ENCODE results near the gene TMCC3. TPM values are rescaled to one million over a fixed set of nuclear protein-coding genes. Genes with fewer than 3 reads are reported as not detected.

Gene TMCC3
- total RNA-seq, 2 experiments from 2014 or later: 0.05 TPM; not detected in 1

DNA sequence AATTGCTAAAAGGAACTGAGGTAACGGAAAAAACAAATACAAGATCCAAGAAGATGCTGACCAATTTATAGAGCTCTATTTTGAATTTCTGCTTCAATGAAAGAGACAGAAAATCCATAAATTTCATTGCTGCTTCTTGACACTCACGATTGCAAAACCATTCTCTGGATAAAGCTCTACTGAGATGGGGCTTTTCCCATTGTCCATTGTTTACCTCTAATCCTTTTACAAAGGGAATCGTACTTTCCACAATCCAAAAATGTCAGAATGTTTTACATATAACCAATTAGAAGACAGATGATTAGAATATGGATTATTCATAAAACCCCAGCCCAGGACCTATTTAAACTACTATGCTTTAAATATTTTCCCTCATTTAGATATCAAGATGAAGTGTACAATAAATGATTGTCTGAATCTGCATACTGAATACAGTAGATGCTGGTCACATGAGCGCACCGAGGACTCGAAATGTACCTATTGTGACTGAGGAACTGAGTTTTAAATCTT lies 16.7 kb upstream of the TMCC3 start:
- H3K4me1 Mint-ChIP-seq (ENCODE audit: low read depth): no peaks in the 10 kb centered on the region
- no peaks in the 10 kb centered on the region for H3K9me3 Mint-ChIP-seq
- intact Hi-C loops (cut with micrococcal nuclease): no loop called here
- DNase-seq: no peak
- no peak overlapping the region for H3K27ac Mint-ChIP-seq
- no peak overlapping the region for H3K4me3 Mint-ChIP-seq
- no peaks in the 10 kb centered on the region for H3K27me3 Mint-ChIP-seq (ENCODE audit: low read depth)
- CTCF ChIA-PET: no interaction called here
- no peaks in the 10 kb centered on the region for H3K36me3 Mint-ChIP-seq (ENCODE audit: low read depth)

DNA sequence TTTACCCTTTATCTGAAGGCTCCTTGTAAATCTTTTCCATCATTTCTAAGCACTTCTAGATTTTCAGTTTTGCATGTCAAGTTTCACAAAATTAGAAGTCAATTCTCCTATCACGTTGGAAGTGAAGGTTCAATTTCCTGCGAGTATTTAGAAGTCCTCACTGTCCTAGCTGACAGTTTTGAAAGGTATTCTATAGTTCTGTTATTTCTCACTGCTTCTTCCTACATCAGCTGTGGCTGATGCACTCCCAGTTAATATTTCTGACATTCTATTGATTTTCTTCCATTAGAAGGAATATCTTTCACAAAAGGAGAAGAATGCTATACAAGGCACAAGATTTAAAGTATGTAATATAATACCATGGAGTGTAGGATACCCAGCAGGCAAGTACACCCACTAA lies 15.8 kb upstream of the TMCC3 start:
- intact Hi-C loops (cut with micrococcal nuclease): no loop called here
- no peaks in the 10 kb centered on the region for H3K9me3 Mint-ChIP-seq
- no peak for DNase-seq
- no peaks in the 10 kb centered on the region for H3K4me1 Mint-ChIP-seq (ENCODE audit: low read depth)
- no peak overlapping the region for H3K27ac Mint-ChIP-seq
- CTCF ChIA-PET: interaction anchor here (0.7 kb wide), 1 partner anchor 1797 kb away, joined by 4 read pairs; no protein-coding TSS in a partner anchor
- H3K27me3 Mint-ChIP-seq (ENCODE audit: low read depth): no peaks in the 10 kb centered on the region
- no peak overlapping the region for H3K4me3 Mint-ChIP-seq
- no peaks in the 10 kb centered on the region for H3K36me3 Mint-ChIP-seq (ENCODE audit: low read depth)

DNA sequence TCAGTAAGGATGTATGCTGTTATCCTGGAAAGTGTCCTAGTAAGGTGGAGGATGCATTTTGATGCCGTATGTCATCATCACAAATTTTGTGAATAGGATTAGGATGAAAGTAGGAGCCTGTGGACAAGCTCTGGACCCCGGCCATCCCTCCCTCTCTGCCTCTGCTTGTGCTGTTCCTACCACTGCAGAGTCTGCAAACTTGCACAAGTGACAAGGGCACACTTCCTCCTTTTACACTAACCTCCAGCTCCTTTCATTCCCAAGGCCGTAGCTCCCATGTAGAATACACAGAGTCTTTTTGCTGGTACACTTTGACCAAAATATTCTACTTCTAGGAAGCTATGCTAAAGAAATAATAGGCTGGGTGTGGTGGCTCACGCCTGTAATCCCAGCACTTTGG lies 13.3 kb upstream of the TMCC3 start:
- no peak for DNase-seq

DNA sequence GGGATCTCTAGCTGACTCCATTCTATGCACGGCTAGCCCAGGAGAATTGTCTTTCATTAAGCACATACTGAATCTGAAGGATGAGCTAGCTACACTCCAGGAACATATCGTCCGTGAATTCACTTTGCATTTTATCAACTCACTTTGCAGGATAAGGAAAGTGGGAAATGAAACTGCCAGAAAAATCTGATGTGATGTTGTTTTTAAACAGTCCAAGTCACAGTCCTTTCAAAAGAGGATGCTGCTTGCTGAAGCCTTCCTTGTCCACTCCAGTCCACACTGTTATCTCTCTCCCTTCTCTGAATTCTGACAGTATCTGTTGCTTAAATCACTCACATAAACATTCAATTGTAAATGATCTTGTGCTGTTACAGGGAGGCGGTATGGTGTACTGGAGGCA lies 12.7 kb upstream of the TMCC3 start:
- no peaks in the 10 kb centered on the region for H3K36me3 Mint-ChIP-seq (ENCODE audit: low read depth)
- CTCF ChIA-PET: no interaction called here
- no peaks in the 10 kb centered on the region for H3K27me3 Mint-ChIP-seq (ENCODE audit: low read depth)
- intact Hi-C loops (cut with micrococcal nuclease): no loop called here
- DNase-seq: no peak
- no peaks in the 10 kb centered on the region for H3K4me1 Mint-ChIP-seq (ENCODE audit: low read depth)
- no peaks in the 10 kb centered on the region for H3K9me3 Mint-ChIP-seq
- no peak overlapping the region for H3K27ac Mint-ChIP-seq
- H3K4me3 Mint-ChIP-seq: no peak overlapping the region

More for the DNA sequence above, 13.3 kb upstream of the TMCC3 start:
- CTCF ChIA-PET: no interaction called here
- Mint-ChIP-seq H3K27me3 (ENCODE audit: low read depth) (no peaks in the 10 kb centered on the region), H3K36me3 (ENCODE audit: low read depth) (no peaks in the 10 kb centered on the region), H3K4me1 (ENCODE audit: low read depth) (no peaks in the 10 kb centered on the region), H3K9me3 (no peaks in the 10 kb centered on the region), H3K27ac (no peak overlapping the region), H3K4me3 (no peak overlapping the region)
- intact Hi-C loops (cut with micrococcal nuclease): no loop called here

DNA sequence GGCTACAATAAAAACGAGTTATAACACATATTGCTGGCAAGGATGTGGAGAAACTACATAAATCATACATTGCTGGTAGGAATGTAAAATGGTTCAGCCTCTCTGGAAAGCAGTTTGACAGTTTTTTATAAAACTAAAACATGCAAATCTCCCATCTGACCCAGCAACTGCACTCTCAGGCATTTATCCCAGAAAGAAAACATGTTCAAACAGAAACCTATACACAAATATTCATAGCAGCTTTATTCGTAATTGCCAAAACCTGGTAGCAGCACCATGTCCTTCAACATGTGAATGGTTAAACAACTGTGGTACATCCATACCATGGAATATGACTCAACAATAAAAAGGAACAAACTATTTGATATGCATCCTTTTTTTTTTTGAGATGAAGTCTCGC lies 10.1 kb upstream of the TMCC3 start:
- H3K9me3 Mint-ChIP-seq: no peaks in the 10 kb centered on the region
- no peaks in the 10 kb centered on the region for H3K4me1 Mint-ChIP-seq (ENCODE audit: low read depth)
- H3K27ac Mint-ChIP-seq: no peak overlapping the region
- H3K27me3 Mint-ChIP-seq (ENCODE audit: low read depth): no peaks in the 10 kb centered on the region
- H3K36me3 Mint-ChIP-seq (ENCODE audit: low read depth): no peaks in the 10 kb centered on the region
- no peak overlapping the region for H3K4me3 Mint-ChIP-seq
- intact Hi-C loops (cut with micrococcal nuclease): no loop called here
- no peak for DNase-seq
- CTCF ChIA-PET: no interaction called here

DNA sequence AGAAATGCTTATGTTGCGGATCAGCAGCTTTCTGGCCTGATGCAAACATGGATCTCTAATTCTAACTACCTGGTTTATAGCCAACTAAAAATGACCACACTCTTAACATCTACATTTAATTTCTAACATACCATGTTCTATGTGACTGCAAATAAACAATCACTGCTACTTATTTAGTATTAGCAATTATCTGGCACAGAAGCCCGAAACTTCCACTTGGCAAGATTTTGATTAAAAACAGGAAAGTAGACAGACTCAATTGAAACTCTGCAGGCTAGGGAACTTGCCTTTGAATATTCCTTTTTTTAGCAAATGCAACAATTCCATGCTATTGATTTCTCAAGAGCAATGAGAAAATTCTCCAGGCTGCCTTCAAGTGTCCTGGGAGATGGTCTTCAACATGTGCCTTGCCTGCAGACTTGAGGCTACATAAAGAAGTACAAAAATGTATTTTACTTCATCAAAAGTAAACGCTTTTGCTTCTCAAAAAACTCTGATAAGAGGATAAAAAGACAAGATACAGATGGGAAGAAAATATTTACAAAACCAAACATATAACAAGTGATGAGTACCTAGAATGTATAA lies 9.1 kb upstream of the TMCC3 start:
- Mint-ChIP-seq H3K9me3 (no peaks in the 10 kb centered on the region), H3K27ac (no peak overlapping the region), H3K4me3 (no peak overlapping the region), H3K27me3 (ENCODE audit: low read depth) (no peaks in the 10 kb centered on the region), H3K4me1 (ENCODE audit: low read depth) (no peaks in the 10 kb centered on the region), H3K36me3 (ENCODE audit: low read depth) (no peaks in the 10 kb centered on the region)
- DNase-seq: no peak
- intact Hi-C loops (cut with micrococcal nuclease): no loop called here
- CTCF ChIA-PET: no interaction called here

DNA sequence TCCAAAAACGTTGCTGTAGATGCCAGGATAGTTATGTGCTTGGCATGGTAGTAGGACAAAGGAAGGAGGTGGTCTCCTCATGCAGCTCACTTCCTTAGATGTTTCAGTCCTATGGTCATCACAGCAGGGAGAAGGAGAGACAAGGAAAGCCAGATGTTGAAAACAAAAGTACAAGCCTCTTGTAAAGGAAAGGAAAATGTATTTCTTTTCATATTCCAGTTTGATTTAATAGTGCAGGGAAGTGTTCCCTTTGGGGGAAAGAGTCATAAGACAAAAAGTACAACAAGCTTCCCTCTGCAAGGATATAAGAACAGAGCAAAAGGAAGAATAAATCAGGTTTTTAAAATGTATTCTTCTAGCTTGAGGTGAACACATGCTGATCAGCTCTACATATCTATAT lies 8.6 kb upstream of the TMCC3 start:
- Mint-ChIP-seq H3K4me1 (ENCODE audit: low read depth) (no peaks in the 10 kb centered on the region), H3K27ac (no peak overlapping the region), H3K4me3 (no peak overlapping the region), H3K9me3 (no peaks in the 10 kb centered on the region), H3K36me3 (ENCODE audit: low read depth) (no peaks in the 10 kb centered on the region), H3K27me3 (ENCODE audit: low read depth) (no peaks in the 10 kb centered on the region)
- DNase-seq: no peak
- CTCF ChIA-PET: interaction anchor here (1.1 kb wide), 1 partner anchor 13 kb away, joined by 3 read pairs; no protein-coding TSS in a partner anchor
- intact Hi-C loops (cut with micrococcal nuclease): no loop called here

DNA sequence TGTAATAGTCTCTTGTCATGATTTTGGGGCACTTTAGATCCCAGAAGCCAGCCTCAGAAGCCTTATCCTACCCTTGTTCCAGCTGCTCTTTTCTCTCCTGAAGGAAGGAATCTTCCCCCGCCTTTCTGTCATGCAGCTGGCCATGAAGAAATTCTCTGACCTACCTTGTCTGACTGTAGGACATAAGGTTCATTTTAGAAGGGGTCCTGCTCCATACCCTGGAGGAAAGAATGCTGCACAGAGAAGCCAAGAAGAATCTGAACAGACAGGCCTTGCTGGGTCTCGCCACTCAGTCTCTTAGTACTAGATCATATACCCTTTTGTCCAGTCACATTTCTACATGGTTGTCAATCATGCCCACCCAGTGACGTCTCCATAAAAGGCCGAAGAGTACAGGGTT lies 6.2 kb upstream of the TMCC3 start:
- no peaks in the 10 kb centered on the region for H3K4me1 Mint-ChIP-seq (ENCODE audit: low read depth)
- no peaks in the 10 kb centered on the region for H3K9me3 Mint-ChIP-seq
- no peak for DNase-seq
- no peak overlapping the region for H3K27ac Mint-ChIP-seq
- H3K36me3 Mint-ChIP-seq (ENCODE audit: low read depth): no peaks in the 10 kb centered on the region
- no peak overlapping the region for H3K4me3 Mint-ChIP-seq
- H3K27me3 Mint-ChIP-seq (ENCODE audit: low read depth): peaks cover 6% of the 10 kb centered on the region
- intact Hi-C loops (cut with micrococcal nuclease): no loop called here
- CTCF ChIA-PET: interaction anchor here (0.6 kb wide), 2 partner anchors 116 to 417 kb away, joined by 3 to 8 read pairs; partner anchors contain the start of gene NR2C1

DNA sequence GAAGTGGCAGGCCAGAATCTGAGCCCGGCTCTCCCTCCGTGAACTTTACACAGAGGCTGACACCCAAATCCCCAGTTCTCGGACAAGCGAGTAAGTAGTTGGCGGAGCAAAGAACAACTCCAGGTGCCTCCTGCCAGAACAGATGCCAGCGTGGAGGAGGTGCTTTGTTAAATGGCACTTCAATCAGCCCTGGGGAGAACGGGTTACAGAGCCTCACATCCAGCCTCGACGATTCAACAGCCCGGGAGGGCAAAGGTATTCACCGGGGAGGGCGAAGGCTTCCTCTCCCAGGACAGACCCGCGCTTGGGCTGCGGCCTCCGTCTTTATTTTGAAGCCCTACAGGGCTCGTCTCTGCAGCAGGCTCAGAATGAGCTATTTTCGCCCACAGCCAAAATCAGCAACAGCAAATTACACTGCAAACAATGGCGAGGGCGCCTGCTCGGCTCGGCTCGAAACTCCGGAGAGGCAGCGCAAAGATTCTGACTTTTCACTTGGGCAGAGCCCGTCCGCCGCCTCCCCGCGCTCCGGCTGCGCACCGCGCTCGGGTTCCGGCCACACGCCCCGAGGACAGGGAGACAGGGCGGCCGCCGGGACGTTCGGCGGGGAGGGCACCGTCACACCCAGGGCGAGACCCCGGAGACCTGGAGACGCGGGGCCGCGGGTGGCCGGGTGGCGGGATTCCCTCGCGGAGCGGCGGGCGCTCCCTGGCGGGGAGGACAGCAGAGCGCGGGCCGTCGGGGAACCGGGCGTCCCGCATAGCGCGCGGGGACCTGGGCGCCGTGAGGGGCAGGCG lies 811 bp downstream of the TMCC3 start:
- CTCF ChIA-PET: no interaction called here
- Mint-ChIP-seq H3K4me3 (peak overlapping the region; percentile 65), H3K4me1 (ENCODE audit: low read depth) (peaks cover 8% of the 10 kb centered on the region), H3K36me3 (ENCODE audit: low read depth) (no peaks in the 10 kb centered on the region), H3K9me3 (no peaks in the 10 kb centered on the region), H3K27ac (no peak overlapping the region), H3K27me3 (ENCODE audit: low read depth) (peaks cover 54% of the 10 kb centered on the region)
- intact Hi-C loops (cut with micrococcal nuclease): loop anchor here (1.0 kb wide), 1 partner anchor 46 kb away; no protein-coding TSS in a partner anchor
- DNase-seq: peak; percentile 14

DNA sequence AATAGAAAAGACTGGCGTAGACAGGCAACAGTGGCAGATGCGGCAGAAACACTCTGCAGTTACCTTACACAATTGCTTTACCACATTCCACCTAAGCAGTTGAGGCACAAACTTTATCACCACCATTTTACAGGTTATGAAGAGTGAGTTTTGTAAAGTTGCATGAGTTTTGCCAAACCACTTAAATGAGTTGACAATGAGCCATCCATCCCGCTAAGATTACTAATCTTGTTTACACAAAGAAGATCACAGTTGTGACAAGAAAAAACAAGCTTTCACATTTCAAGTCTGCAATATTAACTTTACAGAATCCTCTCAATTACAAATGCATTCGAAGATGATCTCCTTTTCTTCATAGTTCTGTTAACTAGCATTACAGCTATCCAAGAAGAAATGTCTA lies 1.8 kb downstream of the TMCC3 start:
- H3K27me3 Mint-ChIP-seq (ENCODE audit: low read depth): peaks cover 58% of the 10 kb centered on the region
- CTCF ChIA-PET: interaction anchor here (0.7 kb wide), 1 partner anchor 27 kb away, joined by 3 read pairs; no protein-coding TSS in a partner anchor
- intact Hi-C loops (cut with micrococcal nuclease): no loop called here
- no peaks in the 10 kb centered on the region for H3K36me3 Mint-ChIP-seq (ENCODE audit: low read depth)
- H3K4me1 Mint-ChIP-seq (ENCODE audit: low read depth): peaks cover 18% of the 10 kb centered on the region
- no peak overlapping the region for H3K4me3 Mint-ChIP-seq
- no peak overlapping the region for H3K27ac Mint-ChIP-seq
- DNase-seq: no peak
- no peaks in the 10 kb centered on the region for H3K9me3 Mint-ChIP-seq

DNA sequence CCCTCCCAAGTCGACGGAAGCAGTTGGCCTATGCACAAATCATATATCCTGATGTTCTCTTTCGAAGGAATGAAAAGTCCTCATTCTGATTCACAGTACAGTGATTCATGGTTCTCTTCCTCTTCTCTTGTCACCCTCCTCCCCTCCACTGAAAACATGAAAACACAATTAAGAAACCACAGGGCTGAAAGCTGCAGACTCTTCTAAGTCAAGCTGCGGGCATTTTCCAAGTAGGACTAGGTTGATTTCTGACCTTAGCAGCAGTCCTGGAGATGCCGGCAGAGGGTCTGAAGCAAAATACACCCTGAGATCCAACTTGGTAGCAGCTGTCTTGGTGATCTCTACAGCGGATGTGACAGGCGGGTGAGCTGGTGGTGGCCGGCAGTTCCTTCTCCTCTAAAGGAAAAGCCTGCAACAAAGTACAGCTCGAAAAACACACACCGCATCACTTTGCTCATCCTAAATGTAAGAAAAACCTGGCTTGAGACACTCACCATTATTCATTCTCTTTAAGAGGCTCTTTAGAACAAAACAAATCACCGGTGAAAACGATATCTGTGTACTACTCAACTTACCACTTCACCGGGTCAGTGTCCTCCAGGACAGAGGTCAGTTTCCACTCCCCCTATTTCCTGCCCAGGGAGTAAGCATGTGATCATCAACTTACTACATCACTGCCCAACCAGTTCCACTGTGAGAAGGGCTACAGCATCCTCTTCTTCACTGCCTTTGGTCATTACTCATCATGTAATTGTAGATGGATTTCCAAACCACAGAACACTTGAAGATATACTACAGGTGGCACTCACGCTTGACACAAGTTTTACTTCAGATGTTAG lies 6.0 kb downstream of the TMCC3 start:
- peaks cover 27% of the 10 kb centered on the region for H3K4me1 Mint-ChIP-seq (ENCODE audit: low read depth)
- DNase-seq: peak; percentile 18
- peak overlapping the region; percentile 8 for H3K4me3 Mint-ChIP-seq
- H3K36me3 Mint-ChIP-seq (ENCODE audit: low read depth): no peaks in the 10 kb centered on the region
- CTCF ChIA-PET: interaction anchor here (0.6 kb wide), 2 partner anchors 117 to 655 kb away, joined by 3 to 5 read pairs; no protein-coding TSS in a partner anchor
- H3K9me3 Mint-ChIP-seq: no peaks in the 10 kb centered on the region
- H3K27me3 Mint-ChIP-seq (ENCODE audit: low read depth): peaks cover 50% of the 10 kb centered on the region
- no peak overlapping the region for H3K27ac Mint-ChIP-seq
- intact Hi-C loops (cut with micrococcal nuclease): loop anchor here (1.0 to 5.0 kb wide), 7 partner anchors 23 to 498 kb away; partner anchors contain the start of gene NDUFA12

DNA sequence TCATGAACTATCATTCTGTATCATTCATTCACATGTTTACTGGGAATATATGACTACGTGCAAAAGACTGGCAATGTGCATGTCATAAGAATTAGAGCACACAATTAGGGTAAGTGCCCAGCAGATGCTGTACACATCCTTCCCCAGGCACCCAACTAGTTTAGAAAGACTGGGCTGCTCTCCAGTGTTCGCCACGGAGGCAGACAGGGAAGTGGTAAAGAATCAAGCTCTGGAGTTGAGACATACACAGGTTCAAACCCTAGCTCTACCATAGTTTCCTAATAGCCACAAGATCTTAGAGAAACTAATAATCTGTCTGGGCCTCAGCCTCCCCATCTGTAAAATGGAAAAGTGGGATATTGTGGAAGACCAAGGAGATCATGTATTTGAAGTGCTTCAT lies 6.8 kb downstream of the TMCC3 start:
- Mint-ChIP-seq H3K9me3 (no peaks in the 10 kb centered on the region), H3K4me1 (ENCODE audit: low read depth) (peaks cover 27% of the 10 kb centered on the region), H3K27ac (no peak overlapping the region), H3K4me3 (no peak overlapping the region), H3K36me3 (ENCODE audit: low read depth) (no peaks in the 10 kb centered on the region), H3K27me3 (ENCODE audit: low read depth) (peaks cover 45% of the 10 kb centered on the region)
- intact Hi-C loops (cut with micrococcal nuclease): loop anchor here (1.0 to 5.0 kb wide), 7 partner anchors 22 to 497 kb away; partner anchors contain the start of gene NDUFA12
- CTCF ChIA-PET: interaction anchor here (0.6 kb wide), 1 partner anchor 117 kb away, joined by 3 read pairs; no protein-coding TSS in a partner anchor
- DNase-seq: no peak

Measured in activated naive CD4-positive, alpha-beta T cell treated with anti-CD3 and anti-CD28 coated beads for 36 hours (primary cell).